GM18907 (cell line): ENCODE data around the gene SCAMP2.
A peak's percentile ranks its signal among the peaks of the same experiment; 100 is the strongest.
"Not testable (repeated sequence)": the region's sequence is repeated elsewhere in the genome, so short reads cannot be mapped to it uniquely, and the experiment has no call there.

ENCODE experiments used
- ATAC-seq: cut with Tn5 transposase; IDR thresholded peaks from one replicate; pipeline ENCODE4 v1.9.1; 2021; ENCODE audit warnings: mild to moderate bottlenecking, moderate library complexity; ENCODE audit not compliant: unreplicated experiment

Gene SCAMP2

GRCh38 chr15:74873036-74873755, at the start of gene SCAMP2:
SCAMP2 (minus strand) TSS chr15:74873365; CDS start chr15:74873255, 110 bp downstream.
- ATAC-seq = peak; percentile 79

- no peak for ATAC-seq
These were observed 47.3 kb upstream of the SCAMP2 start for GRCh38 chr15:74920456-74920855.

- ATAC-seq = no peak
These were observed 44.5 kb upstream of the SCAMP2 start for GRCh38 chr15:74917676-74918075.

GRCh38 chr15:74913799-74914198, 40.6 kb upstream of the SCAMP2 start:
- ATAC-seq = not testable (repeated sequence)

- no peak for ATAC-seq
These were observed 39.9 kb upstream of the SCAMP2 start for GRCh38 chr15:74913041-74913440.

GRCh38 chr15:74908635-74909034, 35.5 kb upstream of the SCAMP2 start:
- ATAC-seq = no peak

- ATAC-seq = no peak
These were observed 34.2 kb upstream of the SCAMP2 start for GRCh38 chr15:74907163-74907870.

- ATAC-seq = peak; percentile 77
These were observed 33.4 kb upstream of the SCAMP2 start, which contains the start of gene FAM219B for GRCh38 chr15:74906450-74907162. FAM219B (minus strand) TSS chr15:74906851; CDS start chr15:74906800, 51 bp downstream.

- ATAC-seq = peak; percentile 25
These were observed 32.9 kb upstream of the SCAMP2 start for GRCh38 chr15:74906067-74906449.

- ATAC-seq = no peak
These were observed 31.1 kb upstream of the SCAMP2 start for GRCh38 chr15:74904190-74904805.

GRCh38 chr15:74903676-74904075, 30.5 kb upstream of the SCAMP2 start:
- ATAC-seq = no peak

GRCh38 chr15:74902295-74903075, 29.3 kb upstream of the SCAMP2 start:
- ATAC-seq = no peak

GRCh38 chr15:74901612-74902063, 28.5 kb upstream of the SCAMP2 start:
- ATAC-seq = no peak

GRCh38 chr15:74897300-74897701, 24.1 kb upstream of the SCAMP2 start:
- no peak for ATAC-seq

GRCh38 chr15:74896316-74896715, 23.2 kb upstream of the SCAMP2 start:
- no peak for ATAC-seq

- no peak for ATAC-seq
These were observed 22.7 kb upstream of the SCAMP2 start for GRCh38 chr15:74895830-74896229.

GRCh38 chr15:74894383-74894782, 21.2 kb upstream of the SCAMP2 start:
- not testable (repeated sequence) for ATAC-seq

GRCh38 chr15:74893627-74894026, 20.5 kb upstream of the SCAMP2 start:
- no peak for ATAC-seq

GRCh38 chr15:74892931-74893330, 19.8 kb upstream of the SCAMP2 start:
- no peak for ATAC-seq

- ATAC-seq = no peak
These were observed 19.1 kb upstream of the SCAMP2 start for GRCh38 chr15:74892313-74892712.
